Retina (tissue), 1 donor: ENCODE data around the gene ACTR3C.
"Not testable (repeated sequence)": the region's sequence is repeated elsewhere in the genome, so short reads cannot be mapped to it uniquely, and the experiment has no call there.

Experiments
- DNase-seq: peaks from one replicate; pipeline ENCODE4 v3.0.0-alpha.2; 2016

The ACTR3C gene

GRCh38 chr7:150312649-150313366 is 10.5 kb downstream of the ACTR3C start:
- not testable (repeated sequence) for DNase-seq

GRCh38 chr7:150311711-150312110 is 11.6 kb downstream of the ACTR3C start:
- DNase-seq: no peak

GRCh38 chr7:150311146-150311545 is 12.2 kb downstream of the ACTR3C start:
- DNase-seq: no peak

GRCh38 chr7:150308575-150308974 is 14.8 kb downstream of the ACTR3C start:
- no peak for DNase-seq

- no peak for DNase-seq
Measured at GRCh38 chr7:150307904-150308303, 15.4 kb downstream of the ACTR3C start.

GRCh38 chr7:150307129-150307528 is 16.2 kb downstream of the ACTR3C start:
- DNase-seq: no peak

- DNase-seq: not testable (repeated sequence)
Measured at GRCh38 chr7:150306377-150306776, 17.0 kb downstream of the ACTR3C start.

GRCh38 chr7:150305903-150306284 is 17.5 kb downstream of the ACTR3C start:
- not testable (repeated sequence) for DNase-seq

- not testable (repeated sequence) for DNase-seq
Measured at GRCh38 chr7:150305259-150305902, 18.0 kb downstream of the ACTR3C start.

GRCh38 chr7:150304499-150305258 is 18.7 kb downstream of the ACTR3C start:
- DNase-seq: peak; percentile 30

GRCh38 chr7:150302908-150303310 is 20.4 kb downstream of the ACTR3C start:
- DNase-seq: not testable (repeated sequence)

GRCh38 chr7:150297978-150298377 is 25.4 kb downstream of the ACTR3C start:
- DNase-seq: not testable (repeated sequence)

- not testable (repeated sequence) for DNase-seq
Measured at GRCh38 chr7:150296802-150297201, 26.5 kb downstream of the ACTR3C start.

- DNase-seq: not testable (repeated sequence)
Measured at GRCh38 chr7:150295614-150296013, 27.7 kb downstream of the ACTR3C start.

- DNase-seq: not testable (repeated sequence)
Measured at GRCh38 chr7:150295027-150295426, 28.3 kb downstream of the ACTR3C start.

- DNase-seq: not testable (repeated sequence)
Measured at GRCh38 chr7:150290317-150290716, 33.0 kb downstream of the ACTR3C start.

- not testable (repeated sequence) for DNase-seq
Measured at GRCh38 chr7:150288816-150289215, 34.5 kb downstream of the ACTR3C start.

GRCh38 chr7:150287815-150288214 is 35.5 kb downstream of the ACTR3C start:
- not testable (repeated sequence) for DNase-seq

GRCh38 chr7:150285849-150286754 is 37.2 kb downstream of the ACTR3C start:
- peak; percentile 66 for DNase-seq

- DNase-seq: not testable (repeated sequence)
Measured at GRCh38 chr7:150283608-150284007, 39.7 kb downstream of the ACTR3C start.

- DNase-seq: not testable (repeated sequence)
Measured at GRCh38 chr7:150283111-150283510, 40.2 kb downstream of the ACTR3C start.

- not testable (repeated sequence) for DNase-seq
Measured at GRCh38 chr7:150281681-150282403, 41.5 kb downstream of the ACTR3C start.
